Measurements from ENCODE around the gene ARHGAP33. TPM values are rescaled to one million over a fixed set of nuclear protein-coding genes. Genes with fewer than 3 reads are reported as not detected.

ARHGAP33 gene
- total RNA-seq, 2 donors from 2014 or later, result 1.3 to 1.4 TPM

- Histone ChIP-seq H3K4me1 (no peaks in the 10 kb centered on the region), H3K27me3 (no peaks in the 10 kb centered on the region), H3K27ac (no peak overlapping the region), H3K36me3 (peaks cover 8% of the 10 kb centered on the region), H3K4me3 (no peak overlapping the region), H3K9me3 (no peaks in the 10 kb centered on the region)
- no peak for DNase-seq (ENCODE audit: low spot score)
- no peak for TF ChIP-seq CTCF (IDR thresholded peaks at IDR 0.05)
These were observed 9.9 kb downstream of the ARHGAP33 start for GRCh38 chr19:35785339-35785627.

- no peak for DNase-seq (ENCODE audit: low spot score)
- H3K27me3 ChIP-seq, result no peaks in the 10 kb centered on the region
- H3K36me3 ChIP-seq, result no peaks in the 10 kb centered on the region
These were observed 11.2 kb downstream of the ARHGAP33 start for GRCh38 chr19:35786299-35787160.

GRCh38 chr19:35787227-35787799, 11.9 kb downstream of the ARHGAP33 start:
- Histone ChIP-seq H3K9me3 (no peaks in the 10 kb centered on the region), H3K4me3 (no peak overlapping the region), H3K36me3 (no peaks in the 10 kb centered on the region), H3K27ac (no peak overlapping the region), H3K4me1 (no peaks in the 10 kb centered on the region), H3K27me3 (no peaks in the 10 kb centered on the region)
- no peak for DNase-seq (ENCODE audit: low spot score)
- no peak for TF ChIP-seq CTCF (IDR thresholded peaks at IDR 0.05)

More at GRCh38 chr19:35786299-35787160, 11.2 kb downstream of the ARHGAP33 start:
- H3K9me3 ChIP-seq, result no peaks in the 10 kb centered on the region
- no peak overlapping the region for H3K4me3 ChIP-seq
- H3K4me1 ChIP-seq, result no peaks in the 10 kb centered on the region
- no peak overlapping the region for H3K27ac ChIP-seq
- no peak for TF ChIP-seq CTCF (IDR thresholded peaks at IDR 0.05)

- no peaks in the 10 kb centered on the region for H3K9me3 ChIP-seq
- H3K4me3 ChIP-seq, result no peak overlapping the region
- no peaks in the 10 kb centered on the region for H3K27me3 ChIP-seq
- H3K36me3 ChIP-seq, result no peaks in the 10 kb centered on the region
- H3K27ac ChIP-seq, result no peak overlapping the region
- H3K4me1 ChIP-seq, result no peaks in the 10 kb centered on the region
- DNase-seq (ENCODE audit: low spot score), result no peak
- no peak for TF ChIP-seq CTCF (IDR thresholded peaks at IDR 0.05)
These were observed 13.0 kb downstream of the ARHGAP33 start for GRCh38 chr19:35788205-35788960.

GRCh38 chr19:35789195-35789977, 14.0 kb downstream of the ARHGAP33 start:
- DNase-seq (ENCODE audit: low spot score), result no peak
- no peak overlapping the region for H3K27ac ChIP-seq
- no peak for TF ChIP-seq CTCF (IDR thresholded peaks at IDR 0.05)

More at GRCh38 chr19:35789195-35789977, 14.0 kb downstream of the ARHGAP33 start:
- Histone ChIP-seq H3K36me3 (no peaks in the 10 kb centered on the region), H3K27me3 (no peaks in the 10 kb centered on the region), H3K4me3 (no peak overlapping the region), H3K4me1 (no peaks in the 10 kb centered on the region), H3K9me3 (no peaks in the 10 kb centered on the region)

Measured in right atrium auricular region (tissue), 2 donors.